Lower leg skin (tissue), 4 donors: ENCODE data around the gene RFPL3. TPM values are rescaled to one million over a fixed set of nuclear protein-coding genes. Genes with fewer than 3 reads are reported as not detected.
A peak's percentile ranks its signal among the peaks of the same experiment; 100 is the strongest.

Experiments
- DNase-seq, 2 donors: peaks; one replicate each; pipeline ENCODE4 v3.0.0-alpha.2; 2019; ENCODE audit warnings: low spot score in 2 of 2
- H3K4me3 ChIP-seq: fragments of 200-600 bp; sonication (generic); 2 replicates; pipeline ENCODE4 v1.5.1; 2017; ENCODE audit warnings: mild to moderate bottlenecking, low read depth; ENCODE audit not compliant: poor library complexity, severe bottlenecking
- POLR2A ChIP-seq, 2 donors: fragments of 450-650 bp; IDR thresholded peaks; one replicate each; pipeline ENCODE4 v1.6.1; 2016 to 2017; ENCODE audit warnings: antibody characterized with exemption in 2 of 2, mild to moderate bottlenecking in 1 of 2, moderate library complexity in 1 of 2
- WGBS, 2 donors: methylation state at CpG; one replicate each; pipeline ENCODE4 v1.1.5; 2018; 5-methylcytosine and 5-hydroxymethylcytosine counted together
- intact Hi-C: fragments of 100-400 bp; cut with DNase I; formaldehyde crosslinking; loops from one replicate; pipeline ENCODE4 v1.15.0; 2023; ENCODE audit warnings: low total_unique reads
- total RNA-seq, 4 donors: library from RNA; depleted of rRNA; stranded (reverse); fragments of >200 nt; gene quantifications; one replicate each; pipeline ENCODE4 v1.1.0, GENCODE V29; 2016
- TF ChIP-seq, protein P1 (sequence below), 3 donors: fragments of 450-650 bp; IDR thresholded peaks; one replicate each; pipeline ENCODE4 v1.5.1; 2016; ENCODE audit warnings: antibody characterized with exemption in 3 of 3, mild to moderate bottlenecking in 3 of 3, moderate library complexity in 2 of 3

RFPL3 gene
- total RNA-seq, 4 donors from 2014 or later: not detected

DNA sequence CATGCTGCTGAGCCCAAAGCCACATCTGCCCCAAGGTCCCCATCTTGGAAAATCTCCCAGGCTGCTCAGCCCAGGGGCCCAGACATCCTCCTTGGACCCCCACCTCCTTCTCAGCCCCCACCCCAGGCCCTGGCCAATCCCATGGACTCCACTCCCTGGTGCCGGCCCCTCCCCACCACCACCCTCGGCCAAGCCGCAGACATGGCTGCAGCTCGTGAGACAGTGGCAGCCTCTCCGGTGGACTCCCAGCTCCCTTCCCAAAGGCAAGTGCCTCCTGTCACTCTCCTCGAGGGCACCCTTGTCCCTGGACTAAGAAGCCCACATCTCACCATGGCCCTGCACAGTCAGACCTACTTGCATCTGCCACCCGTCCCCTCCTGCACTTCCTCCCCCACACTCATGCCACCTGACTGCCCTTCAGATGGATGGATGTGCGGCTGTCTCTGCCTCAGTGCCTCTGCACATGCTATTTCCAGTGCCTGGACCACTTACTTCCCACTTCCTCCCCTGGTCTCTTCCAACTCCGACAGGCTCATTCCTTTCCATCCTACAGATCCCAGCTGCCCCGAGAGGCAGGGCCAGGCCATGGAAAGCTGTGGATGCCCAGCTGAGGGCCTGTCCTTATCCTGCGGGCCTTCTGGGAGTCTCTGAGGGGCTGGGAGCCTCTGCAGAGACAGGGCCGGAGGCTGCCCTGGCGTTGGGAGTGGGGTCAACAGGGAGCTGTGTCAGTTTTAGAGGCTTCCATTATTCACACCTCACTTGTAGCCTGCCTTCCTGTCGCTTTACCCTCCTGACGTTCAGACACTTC is 25.5 kb upstream of the RFPL3 start:
- 80 to 87% methylated on average over 15 of the region's 15 CpGs for WGBS, 2 donors

GRCh38 chr22:32333141-32333768 is 24.4 kb upstream of the RFPL3 start:
- peak in 1 of 2 donors; percentile 59 for DNase-seq
- intact Hi-C loops: no loop called here

More for the DNA sequence above, 25.5 kb upstream of the RFPL3 start:
- peak in 1 of 2 donors; percentile 65 for DNase-seq
- TF ChIP-seq, protein P1, sequence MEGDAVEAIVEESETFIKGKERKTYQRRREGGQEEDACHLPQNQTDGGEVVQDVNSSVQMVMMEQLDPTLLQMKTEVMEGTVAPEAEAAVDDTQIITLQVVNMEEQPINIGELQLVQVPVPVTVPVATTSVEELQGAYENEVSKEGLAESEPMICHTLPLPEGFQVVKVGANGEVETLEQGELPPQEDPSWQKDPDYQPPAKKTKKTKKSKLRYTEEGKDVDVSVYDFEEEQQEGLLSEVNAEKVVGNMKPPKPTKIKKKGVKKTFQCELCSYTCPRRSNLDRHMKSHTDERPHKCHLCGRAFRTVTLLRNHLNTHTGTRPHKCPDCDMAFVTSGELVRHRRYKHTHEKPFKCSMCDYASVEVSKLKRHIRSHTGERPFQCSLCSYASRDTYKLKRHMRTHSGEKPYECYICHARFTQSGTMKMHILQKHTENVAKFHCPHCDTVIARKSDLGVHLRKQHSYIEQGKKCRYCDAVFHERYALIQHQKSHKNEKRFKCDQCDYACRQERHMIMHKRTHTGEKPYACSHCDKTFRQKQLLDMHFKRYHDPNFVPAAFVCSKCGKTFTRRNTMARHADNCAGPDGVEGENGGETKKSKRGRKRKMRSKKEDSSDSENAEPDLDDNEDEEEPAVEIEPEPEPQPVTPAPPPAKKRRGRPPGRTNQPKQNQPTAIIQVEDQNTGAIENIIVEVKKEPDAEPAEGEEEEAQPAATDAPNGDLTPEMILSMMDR (IDR thresholded peaks at IDR 0.05): no peak
- no peak for TF ChIP-seq POLR2A (IDR thresholded peaks at IDR 0.05)
- intact Hi-C loops: no loop called here
- no peak overlapping the region for H3K4me3 ChIP-seq

GRCh38 chr22:32333769-32334659 is 23.7 kb upstream of the RFPL3 start:
- peak in 1 of 2 donors; percentile 56 for DNase-seq
- 86 to 88% methylated on average over 13 of the region's 13 CpGs for WGBS, 2 donors
- H3K4me3 ChIP-seq: no peak overlapping the region
- TF ChIP-seq, protein P1 (IDR thresholded peaks at IDR 0.05): no peak
- TF ChIP-seq POLR2A (IDR thresholded peaks at IDR 0.05): no peak
- intact Hi-C loops: no loop called here

More at GRCh38 chr22:32333141-32333768, 24.4 kb upstream of the RFPL3 start:
- H3K4me3 ChIP-seq: no peak overlapping the region
- 81 to 85% methylated on average over 10 of the region's 10 CpGs for WGBS, 2 donors
- no peak for TF ChIP-seq POLR2A (IDR thresholded peaks at IDR 0.05)
- TF ChIP-seq, protein P1 (IDR thresholded peaks at IDR 0.05): no peak

GRCh38 chr22:32334660-32335365 is 22.9 kb upstream of the RFPL3 start:
- intact Hi-C loops: no loop called here
- WGBS, 2 donors: 83 to 85% methylated on average over 15 to 17 of the region's 17 CpGs
- no peak overlapping the region for H3K4me3 ChIP-seq
- no peak for TF ChIP-seq POLR2A (IDR thresholded peaks at IDR 0.05)
- TF ChIP-seq, protein P1 (IDR thresholded peaks at IDR 0.05): no peak
- peak in 1 of 2 donors; percentile 78 for DNase-seq

DNA sequence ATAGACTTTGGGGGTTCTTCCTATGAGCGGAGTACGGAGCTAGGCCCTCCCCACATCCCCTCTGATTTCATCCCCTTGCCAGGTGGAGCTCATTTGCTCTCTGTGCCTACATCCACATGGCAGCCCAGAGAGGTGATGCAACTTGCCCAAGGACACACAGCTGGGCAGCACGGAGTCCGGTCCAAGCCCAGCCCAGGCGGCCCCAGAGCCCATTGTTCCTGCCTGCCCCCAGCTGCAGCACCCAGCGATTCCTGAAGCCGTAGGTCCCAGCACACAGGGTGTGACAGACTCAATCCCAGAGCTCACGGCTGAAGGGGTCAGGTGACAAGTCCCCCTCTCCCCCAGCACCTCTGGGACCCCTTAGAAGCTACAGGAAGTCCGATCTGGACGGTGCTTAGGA is 22.2 kb upstream of the RFPL3 start:
- WGBS, 2 donors: 89 to 92% methylated on average over 4 to 9 of the region's 10 CpGs
- peak in 1 of 2 donors; percentile 68 for DNase-seq
- intact Hi-C loops: no loop called here
- H3K4me3 ChIP-seq: no peak overlapping the region
- TF ChIP-seq, protein P1 (IDR thresholded peaks at IDR 0.05): no peak
- no peak for TF ChIP-seq POLR2A (IDR thresholded peaks at IDR 0.05)
